Cardiac muscle cell (in vitro differentiated cells and primary cell): Measurements from ENCODE around the gene IRF2BP1. TPM values are rescaled to one million over a fixed set of nuclear protein-coding genes. Genes with fewer than 3 reads are reported as not detected.

Experiments used
- DNase-seq, 2 donors: peaks; one replicate each; pipeline versions ENCODE4 v3.0.0 to v3.0.0-alpha.2; 2010 to 2017; ENCODE audit warnings: low read depth in 1 of 2, low spot score in 1 of 2
- H3K27ac ChIP-seq: fragments of 200-600 bp; sonication (generic); 2 replicates; pipeline ENCODE4 v1.5.1; 2016
- H3K27me3 ChIP-seq: fragments of 200-600 bp; sonication (generic); 2 replicates; pipeline ENCODE4 v1.6.0; 2016; ENCODE audit warnings: control low read depth
- H3K36me3 ChIP-seq: fragments of 200-600 bp; sonication (generic); 2 replicates; pipeline ENCODE4 v1.5.1; 2016; ENCODE audit warnings: control low read depth
- H3K4me1 ChIP-seq: fragments of 200-600 bp; sonication (generic); 2 replicates; pipeline ENCODE4 v1.8.1; 2017; ENCODE audit warnings: low read depth, mild to moderate bottlenecking, mixed run types
- H3K4me3 ChIP-seq: fragments of 200-600 bp; sonication (generic); 2 replicates; pipeline ENCODE4 v1.5.1; 2016; ENCODE audit warnings: mild to moderate bottlenecking
- H3K9me3 ChIP-seq: fragments of 200-600 bp; sonication (generic); 2 replicates; pipeline ENCODE4 v1.5.1; 2017; ENCODE audit warnings: low read depth, mild to moderate bottlenecking, control low read depth
- CTCF ChIP-seq: IDR thresholded peaks from 2 replicates; pipeline ENCODE4 v1.5.1; 2012; ENCODE audit warnings: low read depth, mild to moderate bottlenecking, low read length
- polyA plus RNA-seq: library from polyadenylated mRNA; unstranded; fragments of >200 nt; fragmentation: Nextera tagmentation; extraction: Ambion mirVana; gene quantifications from 2 replicates; pipeline ENCODE4 v1.2.1, GENCODE V29; 2016
- total RNA-seq: library from RNA; depleted of rRNA; stranded (reverse); fragments of >200 nt; gene quantifications from 2 replicates; pipeline ENCODE4 v1.2.3, GENCODE V29; 2016

The IRF2BP1 gene
- total RNA-seq (59.6 and 71.8 TPM in 2 replicates), polyA plus RNA-seq (14.5 and 21.7 TPM in 2 replicates)

- TF ChIP-seq CTCF = no peak
- peaks cover 9% of the 10 kb centered on the region for H3K4me1 ChIP-seq
- no peaks in the 10 kb centered on the region for H3K9me3 ChIP-seq
- H3K4me3 ChIP-seq = peak within 1 kb of the TSS; percentile 58
- peaks cover 3% of the 10 kb centered on the region for H3K36me3 ChIP-seq
- DNase-seq = peak; percentile 95 to 96
- peak within 1 kb of the TSS; percentile 98 for H3K27ac ChIP-seq
- no peaks in the 10 kb centered on the region for H3K27me3 ChIP-seq
Observed at GRCh38 chr19:45885556-45886426, at the start of gene IRF2BP1. Gene IRF2BP1, minus strand, starts transcription at chr19:45886141. Its CDS starts 367 bp downstream, at chr19:45885774.

GRCh38 chr19:45935267-45935666 is 49.3 kb upstream of the IRF2BP1 start:
- H3K4me1 ChIP-seq = no peaks in the 10 kb centered on the region
- no peak for TF ChIP-seq CTCF
- H3K27me3 ChIP-seq = peaks cover 20% of the 10 kb centered on the region
- H3K27ac ChIP-seq = no peak overlapping the region
- no peak for DNase-seq
- H3K9me3 ChIP-seq = no peaks in the 10 kb centered on the region
- H3K36me3 ChIP-seq = no peaks in the 10 kb centered on the region
- no peak overlapping the region for H3K4me3 ChIP-seq

GRCh38 chr19:45934551-45935230 is 48.8 kb upstream of the IRF2BP1 start:
- Histone ChIP-seq H3K9me3 (no peaks in the 10 kb centered on the region), H3K4me3 (no peak overlapping the region), H3K27ac (no peak overlapping the region), H3K4me1 (no peaks in the 10 kb centered on the region), H3K36me3 (no peaks in the 10 kb centered on the region), H3K27me3 (peaks cover 20% of the 10 kb centered on the region)
- DNase-seq = no peak
- TF ChIP-seq CTCF = no peak

- no peak overlapping the region for H3K27ac ChIP-seq
- no peaks in the 10 kb centered on the region for H3K4me1 ChIP-seq
- H3K9me3 ChIP-seq = no peaks in the 10 kb centered on the region
- H3K4me3 ChIP-seq = no peak overlapping the region
- DNase-seq = no peak
- H3K27me3 ChIP-seq = peaks cover 20% of the 10 kb centered on the region
- no peaks in the 10 kb centered on the region for H3K36me3 ChIP-seq
- TF ChIP-seq CTCF = no peak
Observed at GRCh38 chr19:45933759-45934158, 47.8 kb upstream of the IRF2BP1 start.

- H3K9me3 ChIP-seq = no peaks in the 10 kb centered on the region
- no peak for DNase-seq
- no peaks in the 10 kb centered on the region for H3K36me3 ChIP-seq
- H3K4me1 ChIP-seq = no peaks in the 10 kb centered on the region
- no peak overlapping the region for H3K27ac ChIP-seq
- TF ChIP-seq CTCF = no peak
- H3K4me3 ChIP-seq = no peak overlapping the region
- H3K27me3 ChIP-seq = peaks cover 18% of the 10 kb centered on the region
Observed at GRCh38 chr19:45931055-45931454, 45.1 kb upstream of the IRF2BP1 start.
